ENCODE data around the gene TOMM70. TPM values are rescaled to one million over a fixed set of nuclear protein-coding genes. Genes with fewer than 3 reads are reported as not detected.

The TOMM70 gene
- total and polyA plus RNA-seq, 2 of the 4 experiments (the other 2 are of a cell fraction) = 24.6 to 35.1 TPM

DNA sequence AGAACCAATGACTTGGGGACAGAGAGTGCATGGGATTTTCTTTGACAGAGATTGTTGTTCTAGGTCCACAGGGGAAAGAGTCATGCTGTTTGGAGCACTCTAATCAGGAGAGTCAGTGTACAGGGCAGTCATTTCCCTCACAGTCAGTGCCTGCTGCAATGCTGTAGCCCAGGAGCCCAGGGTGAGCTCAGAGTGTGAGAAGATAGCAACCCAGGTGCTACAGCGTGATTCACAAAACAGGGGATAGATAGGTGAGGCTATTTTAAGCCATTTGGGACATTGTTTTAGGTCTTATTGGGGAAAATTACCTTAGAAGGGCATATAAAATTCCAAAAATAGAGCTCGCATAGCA lies 37.7 kb upstream of the TOMM70 start:
- Histone ChIP-seq H3K9me1 (ENCODE audit: insufficient read depth, low read length) (peaks cover 2% of the 10 kb centered on the region; the same call in 1 of the 2 replicates), H3K4me3 (ENCODE audit: insufficient read depth, low read depth, low read length) (no peak overlapping the region), H3K36me3 (ENCODE audit: control insufficient read depth, insufficient read depth, low read length) (no peaks in the 10 kb centered on the region), H3K9ac (ENCODE audit: low read depth, low read length) (no peak overlapping the region), H3K4me1 (ENCODE audit: control insufficient read depth, insufficient read depth, low read length) (no peaks in the 10 kb centered on the region), H4K8ac (ENCODE audit: low read depth in 2 of 2, low read length in 2 of 2) (no peak overlapping the region), H3K14ac (replicated peaks; ENCODE audit: low read depth, low read length) (no peak overlapping the region), H3K27ac (ENCODE audit: insufficient read depth, low read length) (no peak overlapping the region), H2AK9ac (replicated peaks; ENCODE audit: low read depth, low read length, poor library complexity) (no peak overlapping the region), H2AFZ (replicated peaks; ENCODE audit: low read length, poor library complexity) (no peak overlapping the region), H3K4ac (ENCODE audit: low read depth, low read length) (no peak overlapping the region), H4K91ac (ENCODE audit: insufficient read depth, low read depth, low read length) (no peak overlapping the region), H3K56ac (ENCODE audit: extremely low read depth, insufficient read depth, low read length) (no peak overlapping the region), H3K4me2 (ENCODE audit: low read depth, low read length) (no peak overlapping the region), H2BK5ac (ENCODE audit: low read depth, low read length, poor library complexity, severe bottlenecking) (no peak overlapping the region), H3K9me3 (ENCODE audit: control insufficient read depth, insufficient read depth, low read length) (peaks cover 2% of the 10 kb centered on the region; the same call in 1 of the 2 replicates), H4K20me1 (ENCODE audit: insufficient read depth, low read length) (no peaks in the 10 kb centered on the region), H2AK5ac (ENCODE audit: low read depth, low read length) (no peak overlapping the region), H3K18ac (ENCODE audit: low read depth, low read length) (no peak overlapping the region), H4K5ac (ENCODE audit: low read depth, low read length) (no peak overlapping the region), H3K79me1 (ENCODE audit: low read depth in 1 of 2, low read length in 2 of 2) (no peaks in the 10 kb centered on the region), H2BK120ac (ENCODE audit: low read depth, low read length) (no peak overlapping the region), H3K27me3 (ENCODE audit: control insufficient read depth, insufficient read depth, low read length) (no peaks in the 10 kb centered on the region), H3K23ac (ENCODE audit: low read depth, low read length) (0 out of 2 replicates have a peak overlapping the region, but pooled peaks have one; percentile 3), H2BK20ac (ENCODE audit: low read depth, low read length) (no peak overlapping the region), H2BK15ac (ENCODE audit: low read depth, low read length) (no peak overlapping the region)
- peak; percentile 10 for DNase-seq
- no CpG with 5 or more reads among the region's 2 CpGs for WGBS, 2 experiments (ENCODE audit: extremely low coverage in 2 of 2, insufficient read length in 1 of 2)
- ChIA-PET POLR2A (ENCODE audit: unreplicated experiment) (no interaction called here), CTCF (interaction anchor here (1.1 kb wide), 1 partner anchor 8 kb away, joined by 3 read pairs; no protein-coding TSS in a partner anchor)
- intact Hi-C loops (cut with micrococcal nuclease) = no loop called here
- dilution Hi-C loops (cut with HindIII; ENCODE audit: low sequenced_read_pairs, unreplicated experiment) = no loop called here
- TF ChIP-seq RFX5 (IDR thresholded peaks at IDR 0.05; ENCODE audit: low read depth, low read length) (no peak), CHD1 (IDR thresholded peaks at IDR 0.05; ENCODE audit: low read depth, low read length) (no peak)
- no peak for ATAC-seq (ENCODE audit: low read depth)
- in situ Hi-C loops (cut with MboI; ENCODE audit: low sequenced_read_pairs) = no loop called here
- BruUV-seq (replicated peaks) = no TSS peak

Data from IMR-90 (cell line).